ENCODE measurements around the gene NTHL1. TPM values are rescaled to one million over a fixed set of nuclear protein-coding genes. Genes with fewer than 3 reads are reported as not detected.

Gene NTHL1
- total RNA-seq, 1 donor from 2014 or later: 50.7 TPM

- peaks cover 25% of the 10 kb centered on the region for H3K36me3 Mint-ChIP-seq (ENCODE audit: low read depth)
- peaks cover 7% of the 10 kb centered on the region for H3K4me1 Mint-ChIP-seq
- H3K9me3 Mint-ChIP-seq: no peaks in the 10 kb centered on the region
- no peak for TF ChIP-seq CTCF (conservative IDR thresholded peaks at IDR 0.05)
- H3K27me3 Mint-ChIP-seq (ENCODE audit: low read depth): peaks cover 72% of the 10 kb centered on the region
- peak overlapping the region; percentile 51 for H3K4me3 Mint-ChIP-seq
- no peak overlapping the region for H3K27ac Mint-ChIP-seq (ENCODE audit: unreplicated experiment)
- DNase-seq (ENCODE audit: low read depth, low spot score): no peak
Measured at GRCh38 chr16:1991135-1991551, 56.5 kb downstream of the NTHL1 start.

GRCh38 chr16:1990351-1991134 lies 57.1 kb downstream of the NTHL1 start:
- Mint-ChIP-seq H3K36me3 (ENCODE audit: low read depth) (peaks cover 24% of the 10 kb centered on the region), H3K4me1 (peaks cover 7% of the 10 kb centered on the region), H3K27me3 (ENCODE audit: low read depth) (peaks cover 69% of the 10 kb centered on the region), H3K27ac (ENCODE audit: unreplicated experiment) (no peak overlapping the region), H3K9me3 (no peaks in the 10 kb centered on the region), H3K4me3 (peak overlapping the region; percentile 38)
- no peak for DNase-seq (ENCODE audit: low read depth, low spot score)
- TF ChIP-seq CTCF (conservative IDR thresholded peaks at IDR 0.05): no peak

- H3K9me3 Mint-ChIP-seq: no peaks in the 10 kb centered on the region
- no peak overlapping the region for H3K4me3 Mint-ChIP-seq
- H3K27ac Mint-ChIP-seq (ENCODE audit: unreplicated experiment): no peak overlapping the region
Measured at GRCh38 chr16:1990101-1990350, 57.6 kb downstream of the NTHL1 start.

More at GRCh38 chr16:1990101-1990350, 57.6 kb downstream of the NTHL1 start:
- H3K36me3 Mint-ChIP-seq (ENCODE audit: low read depth): peaks cover 20% of the 10 kb centered on the region
- DNase-seq (ENCODE audit: low read depth, low spot score): no peak
- TF ChIP-seq CTCF (conservative IDR thresholded peaks at IDR 0.05): no peak
- peaks cover 11% of the 10 kb centered on the region for H3K4me1 Mint-ChIP-seq
- H3K27me3 Mint-ChIP-seq (ENCODE audit: low read depth): peaks cover 66% of the 10 kb centered on the region

Small RNA genes within 50 kb of the gene (microRNA-seq; reads per million reads assigned to microRNA genes)
- not detected for gene MIR1225

Other genes with a start within 250 kb of the NTHL1 start
- gene HAGH, start 221.0 kb downstream of the NTHL1 start, total RNA-seq: 31.1 TPM in 2 replicates
- gene FAHD1, start 220.6 kb downstream of the NTHL1 start, total RNA-seq: 27.2 and 28.0 TPM in 2 replicates
- gene MEIOB, start 175.7 kb downstream of the NTHL1 start, total RNA-seq: not detected in 2 replicates
- not detected in 2 replicates for gene HS3ST6, start 129.4 kb downstream of the NTHL1 start, total RNA-seq
- gene MSRB1, start 104.6 kb downstream of the NTHL1 start, total RNA-seq: 29.8 and 30.5 TPM in 2 replicates
- gene RPL3L, start 93.1 kb downstream of the NTHL1 start, total RNA-seq: not detected in 2 replicates
- gene NDUFB10, start 88.3 kb downstream of the NTHL1 start, total RNA-seq: 128 TPM in 2 replicates
- gene RPS2, start 83.0 kb downstream of the NTHL1 start, total RNA-seq: 3,479 and 3,508 TPM in 2 replicates
- gene RNF151, start 81.0 kb downstream of the NTHL1 start, total RNA-seq: not detected in 2 replicates
- 39.5 and 39.6 TPM in 2 replicates for gene TBL3, start 75.8 kb downstream of the NTHL1 start, total RNA-seq
- 0.63 and 0.75 TPM in 2 replicates for gene NOXO1, start 66.4 kb downstream of the NTHL1 start, total RNA-seq
- gene GFER, start 63.6 kb downstream of the NTHL1 start, total RNA-seq: 42.5 and 43.3 TPM in 2 replicates
- 2.1 and 2.2 TPM in 2 replicates for gene SYNGR3, start 57.9 kb downstream of the NTHL1 start, total RNA-seq
- 55.7 and 62.5 TPM in 2 replicates for gene ZNF598, start 38.0 kb downstream of the NTHL1 start, total RNA-seq
- gene NPW, start 28.0 kb downstream of the NTHL1 start, total RNA-seq: 0.82 and 1.3 TPM in 2 replicates
- gene NHERF2, start 20.9 kb downstream of the NTHL1 start, total RNA-seq: 7.6 and 8.1 TPM in 2 replicates
- gene TSC2, start 151 bp upstream of the NTHL1 start, total RNA-seq: 175 and 180 TPM in 2 replicates
- 108 and 115 TPM in 2 replicates for gene PKD1, start 88.1 kb upstream of the NTHL1 start, total RNA-seq
- 0.64 and 0.98 TPM in 2 replicates for gene RAB26, start 100.8 kb upstream of the NTHL1 start, total RNA-seq
- gene TRAF7, start 107.9 kb upstream of the NTHL1 start, total RNA-seq: 82.2 and 85.5 TPM in 2 replicates
- 18.9 and 20.2 TPM in 2 replicates for gene CASKIN1, start 148.8 kb upstream of the NTHL1 start, total RNA-seq
- 68.1 and 69.2 TPM in 2 replicates for gene MLST8, start 157.6 kb upstream of the NTHL1 start, total RNA-seq
- 31.2 and 32.0 TPM in 2 replicates for gene BRICD5, start 163.0 kb upstream of the NTHL1 start, total RNA-seq
- gene PGP, start 167.0 kb upstream of the NTHL1 start, total RNA-seq: 47.3 and 50.2 TPM in 2 replicates
- 37.5 and 38.9 TPM in 2 replicates for gene E4F1, start 175.8 kb upstream of the NTHL1 start, total RNA-seq
- gene DNASE1L2, start 188.6 kb upstream of the NTHL1 start, total RNA-seq: 1.6 and 2.6 TPM in 2 replicates
- gene ECI1, start 203.8 kb upstream of the NTHL1 start, total RNA-seq: 71.9 and 79.2 TPM in 2 replicates
- 390 and 420 TPM in 2 replicates for gene RNPS1, start 220.3 kb upstream of the NTHL1 start, total RNA-seq

All from neural crest cell (in vitro differentiated cells).